Kidney epithelial cell (primary cell): Measurements from ENCODE around the gene SYT17. TPM values are rescaled to one million over a fixed set of nuclear protein-coding genes. Genes with fewer than 3 reads are reported as not detected.
"Not testable (repeated sequence)": the region's sequence is repeated elsewhere in the genome, so short reads cannot be mapped to it uniquely, and the experiment has no call there.

ENCODE experiments used
- DNase-seq: peaks from one replicate; pipeline ENCODE4 v3.0.0-alpha.2; 2010; ENCODE audit warnings: low read depth
- H3K27me3 ChIP-seq: 2 replicates; pipeline ENCODE4 v1.6.0; 2011; ENCODE audit warnings: low read length; ENCODE audit not compliant: control insufficient read depth, insufficient read depth
- H3K36me3 ChIP-seq: 2 replicates; pipeline ENCODE4 v1.5.1; 2011; ENCODE audit warnings: low read length; ENCODE audit not compliant: control insufficient read depth, insufficient read depth
- H3K4me3 ChIP-seq: 2 replicates; pipeline ENCODE4 v1.5.1; 2011; ENCODE audit warnings: low read depth, mild to moderate bottlenecking, control low read depth, low read length
- total RNA-seq: library from RNA; depleted of rRNA; stranded (reverse); fragments of >200 nt; gene quantifications from 2 replicates; pipeline ENCODE4 v1.2.3, GENCODE V29; 2015
- TF ChIP-seq, protein P1 (sequence below): IDR thresholded peaks from 2 replicates; pipeline ENCODE4 v1.5.1; 2011; ENCODE audit warnings: mild to moderate bottlenecking, moderate library complexity, low read length, control low read depth, inconsistent platforms; ENCODE audit not compliant: insufficient read depth, poor library complexity, severe bottlenecking

The SYT17 gene
- total RNA-seq, 1 donor from 2014 or later: 0.63 TPM

- TF ChIP-seq, protein P1, sequence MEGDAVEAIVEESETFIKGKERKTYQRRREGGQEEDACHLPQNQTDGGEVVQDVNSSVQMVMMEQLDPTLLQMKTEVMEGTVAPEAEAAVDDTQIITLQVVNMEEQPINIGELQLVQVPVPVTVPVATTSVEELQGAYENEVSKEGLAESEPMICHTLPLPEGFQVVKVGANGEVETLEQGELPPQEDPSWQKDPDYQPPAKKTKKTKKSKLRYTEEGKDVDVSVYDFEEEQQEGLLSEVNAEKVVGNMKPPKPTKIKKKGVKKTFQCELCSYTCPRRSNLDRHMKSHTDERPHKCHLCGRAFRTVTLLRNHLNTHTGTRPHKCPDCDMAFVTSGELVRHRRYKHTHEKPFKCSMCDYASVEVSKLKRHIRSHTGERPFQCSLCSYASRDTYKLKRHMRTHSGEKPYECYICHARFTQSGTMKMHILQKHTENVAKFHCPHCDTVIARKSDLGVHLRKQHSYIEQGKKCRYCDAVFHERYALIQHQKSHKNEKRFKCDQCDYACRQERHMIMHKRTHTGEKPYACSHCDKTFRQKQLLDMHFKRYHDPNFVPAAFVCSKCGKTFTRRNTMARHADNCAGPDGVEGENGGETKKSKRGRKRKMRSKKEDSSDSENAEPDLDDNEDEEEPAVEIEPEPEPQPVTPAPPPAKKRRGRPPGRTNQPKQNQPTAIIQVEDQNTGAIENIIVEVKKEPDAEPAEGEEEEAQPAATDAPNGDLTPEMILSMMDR: no peak
- H3K4me3 ChIP-seq: no peak overlapping the region
- H3K27me3 ChIP-seq: no peaks in the 10 kb centered on the region
- H3K36me3 ChIP-seq: no peaks in the 10 kb centered on the region
- no peak for DNase-seq
Observed at GRCh38 chr16:19184823-19185509, 16.9 kb downstream of the SYT17 start.

GRCh38 chr16:19185510-19185851, 17.4 kb downstream of the SYT17 start:
- Histone ChIP-seq H3K4me3 (no peak overlapping the region), H3K36me3 (no peaks in the 10 kb centered on the region), H3K27me3 (no peaks in the 10 kb centered on the region)
- TF ChIP-seq, protein P1: no peak
- no peak for DNase-seq

GRCh38 chr16:19186408-19186807, 18.4 kb downstream of the SYT17 start:
- no peak for DNase-seq
- TF ChIP-seq, protein P1: no peak
- H3K4me3 ChIP-seq: no peak overlapping the region
- no peaks in the 10 kb centered on the region for H3K36me3 ChIP-seq
- no peaks in the 10 kb centered on the region for H3K27me3 ChIP-seq

DNA sequence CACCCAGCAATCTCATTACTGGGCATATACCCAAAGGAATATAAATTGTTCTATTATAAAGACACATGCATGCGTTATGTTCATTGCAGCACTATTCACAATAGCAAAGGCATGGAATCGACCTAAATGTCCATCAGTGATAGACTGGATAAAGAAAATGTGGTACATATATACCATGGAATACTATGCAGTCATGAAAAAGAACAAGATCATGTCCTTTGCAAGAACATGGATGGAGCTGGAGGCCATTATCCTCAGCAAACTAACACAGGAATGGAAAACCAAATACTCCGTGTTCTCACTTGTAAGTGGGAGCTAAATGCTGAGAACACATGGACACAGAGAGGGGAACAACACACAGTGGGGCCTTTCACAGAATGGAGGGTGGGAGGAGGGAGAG, 19.9 kb downstream of the SYT17 start:
- DNase-seq: not testable (repeated sequence)

DNA sequence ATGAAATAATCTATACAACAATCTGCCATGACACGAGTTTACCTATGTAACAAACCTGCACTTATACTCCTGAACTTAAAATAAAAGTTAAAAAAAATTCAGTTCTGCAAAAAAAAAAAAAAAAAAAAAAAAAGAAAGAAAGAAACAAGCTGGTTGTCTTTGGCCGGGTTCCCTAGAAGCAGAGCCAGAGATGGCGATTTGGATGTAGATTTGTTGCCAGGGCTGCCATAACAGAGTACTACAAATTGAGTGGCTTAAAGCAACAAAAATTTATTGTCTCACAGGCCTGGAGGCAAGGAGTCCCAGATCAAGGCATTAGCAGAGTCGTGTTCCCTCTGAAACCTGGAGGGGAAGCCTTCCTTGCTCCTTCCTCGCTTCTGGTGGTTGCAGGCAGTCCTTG, 20.4 kb downstream of the SYT17 start:
- Histone ChIP-seq H3K4me3 (no peak overlapping the region), H3K36me3 (no peaks in the 10 kb centered on the region), H3K27me3 (no peaks in the 10 kb centered on the region)
- no peak for DNase-seq
- TF ChIP-seq, protein P1: no peak

More for the DNA sequence above, 19.9 kb downstream of the SYT17 start:
- H3K36me3 ChIP-seq, H3K4me3 ChIP-seq, H3K27me3 ChIP-seq: not testable (repeated sequence)

DNA sequence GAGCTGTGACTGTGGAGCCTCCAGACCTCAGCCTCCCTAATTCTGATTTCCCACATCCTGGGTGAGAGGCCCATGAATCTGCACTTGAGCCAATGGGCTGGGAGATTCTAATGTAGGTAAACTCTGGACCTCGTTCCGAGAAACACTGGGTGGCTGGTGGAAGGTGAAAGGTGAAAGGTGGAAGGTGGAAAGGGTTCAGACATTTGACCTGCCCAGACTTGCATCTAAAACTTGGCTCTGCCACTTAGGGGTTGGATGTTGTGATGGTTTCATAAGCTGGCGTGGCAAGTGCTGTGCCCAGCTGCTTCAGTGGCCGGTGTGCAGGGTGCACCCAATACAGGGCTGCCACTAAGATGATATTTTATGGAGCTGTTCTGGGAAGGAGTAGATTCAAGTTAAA, 24.8 kb downstream of the SYT17 start:
- Histone ChIP-seq H3K36me3 (no peaks in the 10 kb centered on the region), H3K27me3 (no peaks in the 10 kb centered on the region), H3K4me3 (no peak overlapping the region)
- DNase-seq: no peak
- TF ChIP-seq, protein P1: no peak
